Urothelium cell line (cell line): ENCODE measurements around the gene OLIG2.

Experiments used
- DNase-seq: peaks from one replicate; pipeline ENCODE4 v3.0.0; 2011; ENCODE audit warnings: low spot score, mixed read lengths
- FAIRE-seq: peaks from 2 replicates; lab custom pipeline; 2011; peaks lifted over from hg19 to GRCh38; lab: Jason Lieb, UNC

Gene OLIG2

DNA sequence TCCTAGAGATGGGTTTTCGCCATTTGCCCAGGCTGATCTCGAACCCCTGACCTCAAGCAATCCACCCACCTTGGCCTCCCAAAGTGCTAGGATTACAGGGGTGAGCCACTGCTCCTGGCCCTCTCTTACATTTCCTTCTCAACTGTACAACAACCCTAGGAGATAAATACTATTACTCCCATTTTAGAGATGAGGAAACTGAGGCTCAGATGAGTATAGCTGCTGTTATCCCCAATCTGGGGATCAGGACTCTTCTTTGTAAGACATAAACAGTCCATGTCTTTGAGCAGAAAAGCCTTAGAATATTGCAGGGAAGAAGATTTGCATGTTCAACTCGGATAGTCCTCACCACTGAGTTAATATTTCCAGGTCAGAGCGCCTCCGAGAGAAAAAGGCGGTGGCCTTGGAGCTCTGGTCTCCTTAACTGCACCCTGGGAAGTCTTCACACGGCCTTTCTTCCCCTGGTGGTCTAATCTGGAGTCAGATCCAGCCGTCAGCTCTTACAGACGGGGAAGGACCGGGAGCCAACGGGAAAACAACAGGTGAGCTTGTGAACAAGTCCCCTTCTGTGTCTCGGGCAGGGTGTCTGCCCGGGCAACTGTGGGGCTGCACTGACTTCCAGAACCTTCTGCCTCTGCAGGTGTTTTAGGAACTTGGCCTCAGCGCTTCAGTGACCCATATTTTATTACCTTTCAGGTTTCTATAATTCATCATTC, 38.3 kb downstream of the OLIG2 start:
- FAIRE-seq (no peak), DNase-seq (no peak)

DNA sequence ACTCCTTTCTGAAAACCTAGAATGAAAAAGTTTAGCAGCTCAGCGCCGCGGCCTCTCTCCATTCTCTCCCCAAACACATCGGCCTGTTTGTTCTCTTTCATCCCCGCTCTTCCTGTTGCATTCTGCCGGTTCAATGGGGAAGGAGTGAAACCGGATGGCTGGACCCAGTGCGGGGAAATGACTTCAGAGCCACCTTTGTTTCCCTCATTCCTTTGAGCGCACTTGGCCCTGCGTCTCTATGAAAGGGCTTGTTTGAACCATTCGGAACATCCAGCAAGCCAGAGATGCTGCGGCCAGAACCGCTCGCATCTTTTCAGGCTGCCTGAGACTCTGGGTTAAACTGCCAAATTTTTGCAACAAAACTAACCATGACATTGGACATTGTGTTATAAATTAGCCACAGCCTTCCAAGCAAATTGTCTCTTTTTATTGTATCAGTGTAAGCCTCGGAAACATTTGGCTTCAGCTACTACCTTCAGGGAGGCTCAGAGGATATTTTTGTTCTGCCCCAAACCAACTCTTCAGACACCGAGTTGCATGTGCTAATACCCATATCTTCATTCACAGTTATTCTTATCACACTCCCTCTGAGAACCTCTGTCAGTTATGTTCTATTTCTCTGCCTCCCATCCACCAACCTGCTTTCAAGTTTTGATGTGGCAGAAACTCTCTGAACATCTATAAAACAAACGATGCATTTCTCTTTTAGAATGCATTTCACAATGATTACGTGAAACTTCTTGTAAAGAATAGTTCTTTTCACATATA, 39.1 kb downstream of the OLIG2 start:
- DNase-seq (no peak), FAIRE-seq (no peak)

DNA sequence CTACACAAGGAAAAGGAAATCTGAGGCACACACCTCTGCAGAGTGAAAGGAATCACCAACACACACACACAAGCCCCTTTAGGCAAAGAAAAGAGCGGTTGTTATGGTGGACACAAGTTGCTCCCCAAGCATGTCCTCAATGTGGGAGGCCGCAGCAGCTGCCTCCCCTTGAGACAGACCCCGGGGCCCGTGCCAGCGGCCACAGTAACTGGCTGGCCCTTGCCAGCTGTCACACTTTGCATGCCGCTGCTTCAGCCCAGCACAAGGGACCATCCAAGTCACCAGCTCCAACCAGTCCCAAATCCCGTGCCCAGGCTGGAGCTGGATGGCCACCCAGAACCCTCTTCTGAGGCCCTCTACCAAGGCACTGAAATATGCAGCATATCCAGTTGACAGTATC, 41.3 kb downstream of the OLIG2 start:
- no peak for FAIRE-seq
- DNase-seq: no peak

DNA sequence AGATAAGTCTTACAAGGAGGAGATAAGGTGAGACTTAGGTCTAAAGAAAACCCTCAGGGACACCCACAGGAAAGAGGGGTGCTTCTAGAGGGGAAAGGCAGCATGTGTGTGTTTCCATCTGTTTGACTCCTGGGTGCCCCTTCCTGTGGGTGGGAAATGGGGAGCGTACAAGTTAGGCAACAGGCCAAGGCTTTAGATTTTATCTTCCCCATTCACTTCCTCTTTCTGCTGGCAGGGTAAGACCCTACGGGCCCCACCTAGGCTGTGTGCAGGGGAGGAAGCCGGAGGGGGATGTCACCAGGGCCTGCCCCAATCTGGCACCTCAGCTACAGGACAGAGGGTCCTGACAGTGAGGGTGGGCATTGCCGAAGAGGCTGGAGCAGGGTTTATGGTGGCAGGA, 41.7 kb downstream of the OLIG2 start:
- no peak for DNase-seq
- no peak for FAIRE-seq

DNA sequence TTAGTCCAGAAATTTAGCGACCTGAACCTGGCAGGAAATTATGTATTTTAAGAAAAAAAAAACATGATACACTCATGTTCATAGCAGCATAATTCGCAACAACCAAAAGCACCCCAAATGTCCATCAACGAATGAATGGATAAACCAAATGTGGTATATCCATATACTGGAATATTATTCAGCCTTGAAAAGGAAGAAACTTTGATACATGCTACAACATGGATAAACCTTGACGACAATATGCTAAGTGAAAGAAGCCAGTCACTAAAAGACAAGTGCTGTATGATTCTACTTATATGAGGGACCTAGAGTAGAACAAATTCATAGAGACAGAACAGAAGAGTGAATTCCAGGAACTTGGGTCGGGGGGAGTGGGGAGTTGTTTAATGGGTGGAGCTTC, 43.5 kb downstream of the OLIG2 start:
- DNase-seq (no peak), FAIRE-seq (no peak)

DNA sequence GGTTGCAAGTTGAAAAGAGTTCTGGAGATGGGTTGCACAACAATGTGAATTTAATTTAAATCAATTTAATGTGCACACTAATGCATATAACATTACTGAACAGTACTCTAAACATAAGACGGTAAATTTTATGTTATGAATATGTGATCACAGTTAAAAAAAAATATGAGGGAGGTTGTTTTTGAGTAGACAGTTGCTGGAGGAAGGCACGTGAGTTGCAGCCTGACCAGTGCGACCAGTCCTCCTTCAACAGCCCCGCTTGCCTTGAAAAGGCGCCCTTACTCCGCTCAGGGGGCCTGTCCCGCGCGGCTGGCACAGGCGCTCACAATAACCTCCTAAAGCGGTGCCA, 43.9 kb downstream of the OLIG2 start:
- no peak for DNase-seq
- FAIRE-seq: no peak

DNA sequence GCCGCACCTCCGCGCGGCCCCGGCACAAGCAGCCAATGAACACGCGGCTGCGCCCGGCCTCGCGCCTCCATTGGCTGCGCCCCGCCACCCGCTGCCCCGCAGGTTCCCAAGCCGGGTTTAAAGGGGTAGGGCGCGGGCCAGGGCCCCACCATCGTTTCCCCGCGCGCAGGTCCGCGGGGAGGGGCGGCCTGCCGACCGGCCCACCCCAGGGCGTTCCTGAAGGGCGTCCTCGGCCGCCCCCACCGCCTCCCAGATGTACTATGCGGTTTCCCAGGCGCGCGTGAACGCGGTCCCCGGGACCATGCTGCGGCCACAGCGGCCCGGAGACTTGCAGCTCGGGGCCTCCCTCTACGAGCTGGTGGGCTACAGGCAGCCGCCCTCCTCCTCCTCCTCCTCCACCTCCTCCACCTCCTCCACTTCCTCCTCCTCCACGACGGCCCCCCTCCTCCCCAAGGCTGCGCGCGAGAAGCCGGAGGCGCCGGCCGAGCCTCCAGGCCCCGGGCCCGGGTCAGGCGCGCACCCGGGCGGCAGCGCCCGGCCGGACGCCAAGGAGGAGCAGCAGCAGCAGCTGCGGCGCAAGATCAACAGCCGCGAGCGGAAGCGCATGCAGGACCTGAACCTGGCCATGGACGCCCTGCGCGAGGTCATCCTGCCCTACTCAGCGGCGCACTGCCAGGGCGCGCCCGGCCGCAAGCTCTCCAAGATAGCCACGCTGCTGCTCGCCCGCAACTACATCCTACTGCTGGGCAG, 44.4 kb downstream of the OLIG2 start, which contains the start of gene OLIG1:
Gene OLIG1 (plus strand): TSS at position 148 of the 750 bp plus-strand sequence. CDS start 106 bp downstream, at position 254.
- FAIRE-seq: no peak
- peak; percentile 92 for DNase-seq

DNA sequence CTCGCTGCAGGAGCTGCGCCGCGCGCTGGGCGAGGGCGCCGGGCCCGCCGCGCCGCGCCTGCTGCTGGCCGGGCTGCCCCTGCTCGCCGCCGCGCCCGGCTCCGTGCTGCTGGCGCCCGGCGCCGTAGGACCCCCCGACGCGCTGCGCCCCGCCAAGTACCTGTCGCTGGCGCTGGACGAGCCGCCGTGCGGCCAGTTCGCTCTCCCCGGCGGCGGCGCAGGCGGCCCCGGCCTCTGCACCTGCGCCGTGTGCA, 44.9 kb downstream of the OLIG2 start:
- DNase-seq (no peak), FAIRE-seq (no peak)

DNA sequence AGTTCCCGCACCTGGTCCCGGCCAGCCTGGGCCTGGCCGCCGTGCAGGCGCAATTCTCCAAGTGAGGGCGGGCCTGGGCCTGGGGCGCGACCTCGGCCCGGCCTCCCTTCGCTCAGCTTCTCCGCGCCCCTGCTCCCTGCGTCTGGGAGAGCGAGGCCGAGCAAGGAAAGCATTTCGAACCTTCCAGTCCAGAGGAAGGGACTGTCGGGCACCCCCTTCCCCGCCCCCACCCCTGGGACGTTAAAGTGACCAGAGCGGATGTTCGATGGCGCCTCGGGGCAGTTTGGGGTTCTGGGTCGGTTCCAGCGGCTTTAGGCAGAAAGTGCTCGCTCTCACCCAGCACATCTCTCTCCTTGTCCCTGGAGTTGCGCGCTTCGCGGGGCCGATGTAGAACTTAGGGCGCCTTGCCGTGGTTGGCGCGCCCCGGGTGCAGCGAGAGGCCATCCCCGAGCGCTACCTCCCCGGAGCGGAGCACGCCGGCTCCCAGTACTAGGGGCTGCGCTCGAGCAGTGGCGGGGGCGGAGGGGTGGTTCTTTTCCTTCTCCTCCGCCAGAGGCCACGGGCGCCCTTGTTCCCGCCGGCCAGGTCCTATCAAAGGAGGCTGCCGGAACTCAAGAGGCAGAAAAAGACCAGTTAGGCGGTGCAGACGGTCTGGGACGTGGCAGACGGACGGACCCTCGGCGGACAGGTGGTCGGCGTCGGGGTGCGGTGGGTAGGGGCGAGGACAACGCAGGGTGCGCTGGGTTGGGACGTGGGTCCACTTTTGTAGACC, 45.4 kb downstream of the OLIG2 start:
- FAIRE-seq (no peak), DNase-seq (no peak)

DNA sequence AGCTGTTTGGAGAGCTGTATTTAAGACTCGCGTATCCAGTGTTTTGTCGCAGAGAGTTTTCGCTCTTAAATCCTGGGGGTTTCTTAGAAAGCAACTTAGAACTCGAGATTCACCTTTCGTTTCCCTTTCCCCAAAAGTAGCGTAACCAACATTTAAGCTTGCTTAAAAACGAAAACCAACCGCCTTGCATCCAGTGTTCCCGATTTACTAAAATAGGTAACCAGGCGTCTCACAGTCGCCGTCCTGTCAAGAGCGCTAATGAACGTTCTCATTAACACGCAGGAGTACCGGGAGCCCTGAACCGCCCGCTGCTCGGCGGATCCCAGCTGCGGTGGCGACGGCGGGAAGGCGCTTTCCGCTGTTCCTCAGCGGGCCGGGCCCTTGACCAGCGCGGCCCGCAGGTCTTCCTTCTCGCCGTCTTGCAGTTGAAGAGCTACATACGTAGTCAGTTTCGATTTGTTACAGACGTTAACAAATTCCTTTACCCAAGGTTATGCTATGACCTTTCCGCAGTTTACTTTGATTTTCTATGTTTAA, 46.1 kb downstream of the OLIG2 start:
- FAIRE-seq (no peak), DNase-seq (no peak)

GRCh38 chr21:33073636-33074035, 47.9 kb downstream of the OLIG2 start:
- no peak for FAIRE-seq

DNA sequence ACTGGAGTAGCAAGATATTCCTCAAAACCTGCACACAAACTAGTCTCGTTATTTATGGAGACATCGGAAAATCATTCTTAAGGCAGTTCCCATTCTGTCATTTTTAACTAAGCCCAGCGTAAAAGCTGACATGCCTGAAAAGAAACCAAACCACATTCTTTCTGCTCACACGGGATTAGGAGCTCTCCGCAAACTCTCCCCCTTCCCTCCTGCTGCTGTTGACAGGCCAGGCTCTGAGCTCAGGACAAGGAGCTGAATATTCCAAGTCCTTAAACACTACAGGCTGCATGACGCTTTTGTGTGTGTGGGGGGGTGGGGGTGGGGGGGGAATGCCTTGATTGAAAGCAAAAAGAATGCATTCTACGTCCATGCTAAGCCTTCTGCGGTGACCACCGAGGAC, 49.4 kb downstream of the OLIG2 start:
- DNase-seq (no peak), FAIRE-seq (no peak)

More at GRCh38 chr21:33073636-33074035, 47.9 kb downstream of the OLIG2 start:
- no peak for DNase-seq

- DNase-seq (no peak), FAIRE-seq (no peak)
Observed at GRCh38 chr21:33075596-33076195, 50.0 kb downstream of the OLIG2 start.

GRCh38 chr21:33076600-33077329, 51.0 kb downstream of the OLIG2 start:
- no peak for DNase-seq
- FAIRE-seq: no peak
